Neural progenitor cell (in vitro differentiated cells): ENCODE measurements around the gene PDHX. TPM values are rescaled to one million over a fixed set of nuclear protein-coding genes. Genes with fewer than 3 reads are reported as not detected.

Source experiments
- DNase-seq: peaks from one replicate; pipeline ENCODE4 v3.0.0-alpha.2; 2016; ENCODE audit warnings: low spot score
- H2AFZ ChIP-seq: fragments of 200-600 bp; sonication (generic); replicated peaks from 2 replicates; pipeline ENCODE4 v1.6.1; 2016; ENCODE audit warnings: antibody characterized with exemption
- H3F3A ChIP-seq: fragments of 200-600 bp; sonication (generic); 2 replicates; pipeline ENCODE4 v1.6.1; 2016; ENCODE audit warnings: antibody characterized with exemption, low read depth
- H3K27ac ChIP-seq: fragments of 200-600 bp; sonication (generic); 2 replicates; pipeline ENCODE4 v1.5.1; 2016; ENCODE audit warnings: mild to moderate bottlenecking
- H3K27me3 ChIP-seq: fragments of 200-600 bp; sonication (generic); 2 replicates; pipeline ENCODE4 v1.6.1; 2016; ENCODE audit warnings: mild to moderate bottlenecking, moderate library complexity
- H3K36me3 ChIP-seq: fragments of 200-600 bp; sonication (generic); 2 replicates; pipeline ENCODE4 v1.5.1; 2016
- H3K4me1 ChIP-seq: fragments of 200-600 bp; sonication (generic); 2 replicates; pipeline ENCODE4 v1.6.1; 2016; ENCODE audit warnings: mixed run types
- H3K4me2 ChIP-seq: fragments of 200-600 bp; sonication (generic); 2 replicates; pipeline ENCODE4 v1.6.1; 2016
- H3K4me3 ChIP-seq: fragments of 200-600 bp; sonication (generic); 2 replicates; pipeline ENCODE4 v1.5.1; 2016
- H3K79me2 ChIP-seq: fragments of 200-600 bp; sonication (generic); 2 replicates; pipeline ENCODE4 v1.6.1; 2016; ENCODE audit warnings: low read depth
- H3K9ac ChIP-seq: fragments of 200-600 bp; sonication (generic); 2 replicates; pipeline ENCODE4 v1.6.1; 2016
- H3K9me3 ChIP-seq: fragments of 200-600 bp; sonication (generic); 2 replicates; pipeline ENCODE4 v1.5.1; 2016; ENCODE audit warnings: low read depth
- H4K20me1 ChIP-seq: fragments of 200-600 bp; sonication (generic); 2 replicates; pipeline ENCODE4 v1.6.1; 2016; ENCODE audit warnings: low read depth
- H3K27ac Mint-ChIP-seq: 3 replicates; pipeline ENCODE4 v1.8.0; 2021; ENCODE audit warnings: mixed read lengths
- H3K27me3 Mint-ChIP-seq: 2 replicates; pipeline ENCODE4 v1.8.0; 2022; ENCODE audit warnings: low read depth, mild to moderate bottlenecking, inconsistent platforms, moderate library complexity, mixed read lengths; ENCODE audit not compliant: insufficient read depth
- H3K36me3 Mint-ChIP-seq: 3 replicates; pipeline ENCODE4 v1.8.0; 2021; ENCODE audit warnings: mixed read lengths
- H3K4me1 Mint-ChIP-seq: 3 replicates; pipeline ENCODE4 v1.8.0; 2021; ENCODE audit warnings: mixed read lengths
- H3K4me3 Mint-ChIP-seq: 3 replicates; pipeline ENCODE4 v1.8.0; 2021; ENCODE audit warnings: mild to moderate bottlenecking, moderate library complexity, mixed read lengths
- H3K9me3 Mint-ChIP-seq: 3 replicates; pipeline ENCODE4 v1.8.0; 2020; ENCODE audit warnings: mixed read lengths
- CTCF ChIP-seq: fragments of 200-600 bp; sonication (generic); IDR thresholded peaks from 2 replicates; pipeline ENCODE4 v1.5.1; 2017; ENCODE audit warnings: antibody characterized with exemption, mild to moderate bottlenecking
- EZH2 ChIP-seq: fragments of 200-600 bp; sonication (generic); IDR thresholded peaks from 2 replicates; pipeline ENCODE4 v1.6.1; 2017; ENCODE audit warnings: antibody characterized with exemption, mild to moderate bottlenecking, moderate library complexity
- EZH2phosphoT487 ChIP-seq: fragments of 200-600 bp; sonication (generic); IDR thresholded peaks from 2 replicates; pipeline ENCODE4 v1.6.1; 2017; ENCODE audit warnings: antibody characterized with exemption
- total RNA-seq: library from RNA; depleted of rRNA; stranded (reverse); fragments of >200 nt; gene quantifications from 2 replicates; pipeline ENCODE4 v1.2.3, GENCODE V29; 2015; ENCODE audit warnings: low replicate concordance

Gene PDHX
- total RNA-seq, 1 donor from 2014 or later = 38.4 TPM

- TF ChIP-seq CTCF = no peak
- no peak for TF ChIP-seq EZH2phosphoT487
- no peak for TF ChIP-seq EZH2
- Histone ChIP-seq H3K4me1 (no peaks in the 10 kb centered on the region), H3K79me2 (no peaks in the 10 kb centered on the region), H3F3A (no peaks in the 10 kb centered on the region), H3K9ac (no peak overlapping the region), H3K27me3 (no peaks in the 10 kb centered on the region), H3K4me3 (no peak overlapping the region), H3K9me3 (no peaks in the 10 kb centered on the region), H3K4me2 (no peak overlapping the region), H4K20me1 (no peaks in the 10 kb centered on the region), H3K27ac (no peak overlapping the region), H2AFZ (no peak overlapping the region), H3K36me3 (no peaks in the 10 kb centered on the region)
- H3K27ac Mint-ChIP-seq = no peak overlapping the region
- no peaks in the 10 kb centered on the region for H3K9me3 Mint-ChIP-seq
- DNase-seq = no peak
- H3K4me3 Mint-ChIP-seq = no peak overlapping the region
- H3K27me3 Mint-ChIP-seq = peaks cover 2% of the 10 kb centered on the region
- no peaks in the 10 kb centered on the region for H3K4me1 Mint-ChIP-seq
- H3K36me3 Mint-ChIP-seq = no peaks in the 10 kb centered on the region
These were observed 113.7 kb downstream of the PDHX start for GRCh38 chr11:35029979-35030682.

- Histone ChIP-seq H2AFZ (no peak overlapping the region), H3K79me2 (no peaks in the 10 kb centered on the region), H3K4me3 (no peak overlapping the region), H3K9ac (no peak overlapping the region), H3F3A (no peaks in the 10 kb centered on the region), H3K27ac (no peak overlapping the region), H3K4me1 (no peaks in the 10 kb centered on the region), H4K20me1 (no peaks in the 10 kb centered on the region), H3K27me3 (no peaks in the 10 kb centered on the region), H3K9me3 (no peaks in the 10 kb centered on the region), H3K36me3 (no peaks in the 10 kb centered on the region), H3K4me2 (no peak overlapping the region)
- no peaks in the 10 kb centered on the region for H3K4me1 Mint-ChIP-seq
- H3K4me3 Mint-ChIP-seq = no peak overlapping the region
- TF ChIP-seq CTCF = no peak
- TF ChIP-seq EZH2phosphoT487 = no peak
- TF ChIP-seq EZH2 = no peak
- H3K9me3 Mint-ChIP-seq = no peaks in the 10 kb centered on the region
- no peaks in the 10 kb centered on the region for H3K36me3 Mint-ChIP-seq
- H3K27me3 Mint-ChIP-seq = peaks cover 2% of the 10 kb centered on the region
- H3K27ac Mint-ChIP-seq = no peak overlapping the region
- DNase-seq = no peak
These were observed 114.3 kb downstream of the PDHX start for GRCh38 chr11:35030716-35031213.

GRCh38 chr11:35031346-35031745 lies 114.9 kb downstream of the PDHX start:
- no peak for TF ChIP-seq CTCF
- TF ChIP-seq EZH2phosphoT487 = no peak
- TF ChIP-seq EZH2 = no peak
- H3K9me3 ChIP-seq = no peaks in the 10 kb centered on the region

More at GRCh38 chr11:35031346-35031745, 114.9 kb downstream of the PDHX start:
- Histone ChIP-seq H3K4me2 (no peak overlapping the region), H3K27ac (no peak overlapping the region), H2AFZ (no peak overlapping the region), H3K4me1 (no peaks in the 10 kb centered on the region), H3K9ac (no peak overlapping the region), H3K79me2 (no peaks in the 10 kb centered on the region), H4K20me1 (no peaks in the 10 kb centered on the region), H3K36me3 (no peaks in the 10 kb centered on the region), H3K27me3 (no peaks in the 10 kb centered on the region), H3F3A (no peaks in the 10 kb centered on the region), H3K4me3 (no peak overlapping the region)
- DNase-seq = no peak
- H3K9me3 Mint-ChIP-seq = no peaks in the 10 kb centered on the region
- no peaks in the 10 kb centered on the region for H3K36me3 Mint-ChIP-seq
- no peak overlapping the region for H3K4me3 Mint-ChIP-seq
- no peaks in the 10 kb centered on the region for H3K4me1 Mint-ChIP-seq
- no peaks in the 10 kb centered on the region for H3K27me3 Mint-ChIP-seq
- no peak overlapping the region for H3K27ac Mint-ChIP-seq
